Activated CD4-positive, alpha-beta T cell treated with anti-CD3 and anti-CD28 coated beads, Interleukin-2, amount 10 ng/mL, durations not matched to agents 7 days and 5 days (primary cell): ENCODE data around the gene APOE. TPM values are rescaled to one million over a fixed set of nuclear protein-coding genes. Genes with fewer than 3 reads are reported as not detected.
"Not testable (repeated sequence)": the region's sequence is repeated elsewhere in the genome, so short reads cannot be mapped to it uniquely, and the experiment has no call there.

Experiments used
- CTCF ChIA-PET: fragments of 350-600 bp; sonication (Branson Sonifier 250); formaldehyde crosslinking; loops from one replicate; lab custom pipeline; 2021; ENCODE audit warnings: antibody characterized with exemption; lab: Charles Lee
- POLR2A ChIA-PET: fragments of 350-600 bp; sonication (Branson Sonifier 250); formaldehyde crosslinking; loops from one replicate; lab custom pipeline; 2021; ENCODE audit warnings: antibody characterized with exemption; lab: Charles Lee
- DNase-seq: peaks from one replicate; pipeline ENCODE4 v3.0.0-alpha.2; 2020
- H3K27ac Mint-ChIP-seq: one replicate; pipeline ENCODE4 v1.8.0; 2021; ENCODE audit warnings: mild to moderate bottlenecking, moderate library complexity, mixed read lengths
- H3K27me3 Mint-ChIP-seq: one replicate; pipeline ENCODE4 v1.8.0; 2021; ENCODE audit warnings: mixed read lengths
- H3K36me3 Mint-ChIP-seq: one replicate; pipeline ENCODE4 v1.8.0; 2021; ENCODE audit warnings: low read depth, mixed read lengths
- H3K4me1 Mint-ChIP-seq: one replicate; pipeline ENCODE4 v1.8.0; 2021; ENCODE audit warnings: mixed read lengths
- H3K4me3 Mint-ChIP-seq: one replicate; pipeline ENCODE4 v1.8.0; 2021; ENCODE audit warnings: mild to moderate bottlenecking, moderate library complexity, mixed read lengths
- H3K9me3 Mint-ChIP-seq: one replicate; pipeline ENCODE4 v1.8.0; 2021; ENCODE audit warnings: mixed read lengths
- total RNA-seq, 2 experiments: library from RNA; stranded (reverse); gene quantifications; one replicate each; pipeline ENCODE4 v1.2.3, GENCODE V29; 2021

Gene APOE
- total RNA-seq, 2 experiments from 2014 or later: 0.45 to 0.75 TPM

GRCh38 chr19:44875666-44876451 lies 29.7 kb upstream of the APOE start:
- Mint-ChIP-seq H3K9me3 (no peaks in the 10 kb centered on the region), H3K36me3 (no peaks in the 10 kb centered on the region), H3K27ac (no peak overlapping the region), H3K27me3 (no peaks in the 10 kb centered on the region), H3K4me1 (peaks cover 4% of the 10 kb centered on the region), H3K4me3 (no peak overlapping the region)
- no peak for DNase-seq
- CTCF ChIA-PET: no interaction called here
- POLR2A ChIA-PET: no interaction called here

DNA sequence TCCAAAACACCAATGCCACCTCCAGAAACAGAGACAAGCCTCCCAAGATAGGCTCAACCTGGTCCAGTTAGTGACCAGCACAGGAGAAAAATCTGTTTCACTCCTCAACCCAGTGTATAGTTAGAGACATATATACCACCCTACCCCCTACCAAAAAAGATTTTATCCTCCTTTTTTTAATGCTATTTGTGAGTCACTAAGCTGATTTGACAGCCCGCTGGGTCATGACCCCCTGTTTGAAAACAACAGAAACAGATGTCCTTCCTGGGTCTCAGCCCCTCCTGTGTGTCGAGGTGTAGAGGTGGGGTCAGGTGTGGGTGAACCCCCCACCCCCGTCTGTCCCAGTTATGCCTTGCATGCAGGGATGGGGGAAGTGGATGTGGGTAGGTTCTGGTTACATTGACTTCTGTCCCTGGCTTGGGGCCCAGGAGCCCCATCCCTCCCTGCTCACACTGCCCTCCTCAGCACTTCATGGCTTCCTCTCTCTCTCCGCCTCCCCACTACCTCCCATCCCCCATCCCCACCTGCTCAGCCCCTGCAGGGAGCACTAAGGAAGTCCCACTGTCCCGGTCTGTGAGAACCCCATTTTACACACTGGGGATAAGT lies 28.6 kb upstream of the APOE start:
- Mint-ChIP-seq H3K9me3 (no peaks in the 10 kb centered on the region), H3K27me3 (no peaks in the 10 kb centered on the region), H3K4me1 (peaks cover 4% of the 10 kb centered on the region), H3K27ac (no peak overlapping the region), H3K4me3 (no peak overlapping the region), H3K36me3 (no peaks in the 10 kb centered on the region)
- CTCF ChIA-PET: no interaction called here
- no peak for DNase-seq
- POLR2A ChIA-PET: no interaction called here

GRCh38 chr19:44878120-44878865 lies 27.3 kb upstream of the APOE start:
- Mint-ChIP-seq H3K27ac (no peak overlapping the region), H3K4me3 (no peak overlapping the region), H3K4me1 (peaks cover 4% of the 10 kb centered on the region), H3K9me3 (no peaks in the 10 kb centered on the region), H3K27me3 (no peaks in the 10 kb centered on the region), H3K36me3 (no peaks in the 10 kb centered on the region)
- no peak for DNase-seq
- POLR2A ChIA-PET: interaction anchor here (0.6 kb wide), 1 partner anchor 27 kb away, joined by 3 read pairs; no protein-coding TSS in a partner anchor
- CTCF ChIA-PET: no interaction called here

DNA sequence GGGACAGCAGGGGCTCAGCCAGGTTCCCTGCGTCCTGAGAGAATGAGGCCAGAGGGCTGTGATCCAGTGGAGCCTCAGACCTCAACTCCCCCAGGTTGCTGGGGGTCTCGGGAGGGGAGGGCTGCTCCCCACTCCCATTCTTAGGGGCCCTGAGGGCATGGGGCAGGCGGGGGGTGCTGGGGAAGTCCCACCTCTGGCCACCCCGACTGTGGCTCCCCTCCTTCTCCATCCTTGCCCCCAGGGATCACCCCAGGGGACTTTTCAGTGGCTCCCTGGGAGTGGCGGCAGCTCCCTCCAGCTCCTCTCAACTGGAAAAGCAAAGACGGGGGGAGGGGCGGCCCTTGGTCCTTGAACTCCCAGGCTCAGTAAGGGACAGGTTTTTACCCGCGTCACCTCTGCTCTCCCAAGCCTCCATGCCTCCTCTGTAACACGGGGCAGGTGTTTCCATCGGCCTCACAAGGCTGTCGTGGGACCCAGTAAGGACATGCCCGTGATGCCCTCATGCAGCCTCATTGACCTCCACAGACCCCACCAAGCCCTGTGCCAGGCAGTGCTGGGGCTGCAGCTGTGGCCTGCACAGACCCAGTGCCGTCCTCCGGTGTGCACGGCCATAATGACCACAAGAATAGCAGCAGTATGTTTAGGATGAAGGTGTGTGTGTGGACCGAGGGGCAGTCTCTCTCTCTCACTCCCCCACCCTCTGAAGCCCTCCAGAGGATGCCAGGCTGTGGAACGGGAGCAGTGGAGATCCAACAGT lies 26.1 kb upstream of the APOE start:
- no peaks in the 10 kb centered on the region for H3K27me3 Mint-ChIP-seq
- no peak overlapping the region for H3K27ac Mint-ChIP-seq
- POLR2A ChIA-PET: no interaction called here
- no peak for DNase-seq
- no peaks in the 10 kb centered on the region for H3K36me3 Mint-ChIP-seq
- CTCF ChIA-PET: no interaction called here
- peaks cover 4% of the 10 kb centered on the region for H3K4me1 Mint-ChIP-seq
- H3K4me3 Mint-ChIP-seq: no peak overlapping the region
- no peaks in the 10 kb centered on the region for H3K9me3 Mint-ChIP-seq

GRCh38 chr19:44882063-44882462 lies 23.5 kb upstream of the APOE start:
- Mint-ChIP-seq H3K4me1 (peaks cover 3% of the 10 kb centered on the region), H3K9me3 (no peaks in the 10 kb centered on the region), H3K27me3 (no peaks in the 10 kb centered on the region), H3K27ac (no peak overlapping the region), H3K4me3 (no peak overlapping the region), H3K36me3 (no peaks in the 10 kb centered on the region)
- DNase-seq: no peak
- POLR2A ChIA-PET: no interaction called here
- CTCF ChIA-PET: no interaction called here

DNA sequence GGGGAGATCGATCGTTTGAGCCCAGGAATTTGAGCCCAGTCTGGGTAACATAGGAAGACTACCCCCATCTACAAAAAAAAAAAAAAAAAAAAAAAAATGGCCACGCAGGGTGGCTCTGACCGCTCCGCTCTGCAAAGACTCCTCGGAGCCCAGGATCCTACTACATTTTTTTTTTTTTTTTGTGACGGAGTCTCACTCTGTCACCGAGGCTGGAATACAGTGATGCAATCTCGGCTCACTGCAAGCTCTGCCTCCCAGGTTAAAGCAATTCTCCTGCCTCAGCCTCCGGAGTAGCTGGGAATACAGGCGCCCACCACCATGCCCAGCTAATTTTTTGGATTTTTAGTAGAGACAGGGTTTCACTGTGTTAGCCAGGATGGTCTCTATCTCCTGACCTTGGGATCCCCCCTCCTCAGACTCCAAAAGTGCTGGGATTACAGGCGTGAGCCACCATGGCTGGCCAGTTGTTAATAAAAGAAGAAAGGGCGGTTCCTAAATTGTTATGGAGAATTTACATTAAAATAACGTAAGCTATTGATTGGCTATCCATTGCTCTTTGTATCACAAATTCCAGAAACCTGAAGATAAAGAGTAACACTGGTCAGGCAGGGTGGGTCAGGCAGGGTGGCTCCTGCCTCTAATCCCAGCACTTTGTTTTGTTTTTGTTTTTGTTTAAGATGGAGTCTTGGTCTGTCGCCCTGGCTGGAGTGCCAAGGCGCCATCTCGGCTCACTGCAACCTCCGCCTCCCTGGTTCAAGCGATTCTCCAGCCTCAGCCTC lies 22.8 kb upstream of the APOE start:
- H3K9me3 Mint-ChIP-seq, H3K4me3 Mint-ChIP-seq, CTCF ChIA-PET, H3K4me1 Mint-ChIP-seq, POLR2A ChIA-PET, H3K36me3 Mint-ChIP-seq, DNase-seq, H3K27me3 Mint-ChIP-seq, H3K27ac Mint-ChIP-seq: not testable (repeated sequence)

GRCh38 chr19:44883922-44884321 lies 21.7 kb upstream of the APOE start:
- H3K27me3 Mint-ChIP-seq: no peaks in the 10 kb centered on the region
- no peaks in the 10 kb centered on the region for H3K36me3 Mint-ChIP-seq
- CTCF ChIA-PET: interaction anchor here (0.5 to 1.3 kb wide), 3 partner anchors 11 to 137 kb away, joined by 3 to 4 read pairs (median 3); no protein-coding TSS in a partner anchor
- no peak overlapping the region for H3K4me3 Mint-ChIP-seq
- no peak overlapping the region for H3K27ac Mint-ChIP-seq
- no peak for DNase-seq
- POLR2A ChIA-PET: no interaction called here
- H3K4me1 Mint-ChIP-seq: peaks cover under 1% of the 10 kb centered on the region
- no peaks in the 10 kb centered on the region for H3K9me3 Mint-ChIP-seq

DNA sequence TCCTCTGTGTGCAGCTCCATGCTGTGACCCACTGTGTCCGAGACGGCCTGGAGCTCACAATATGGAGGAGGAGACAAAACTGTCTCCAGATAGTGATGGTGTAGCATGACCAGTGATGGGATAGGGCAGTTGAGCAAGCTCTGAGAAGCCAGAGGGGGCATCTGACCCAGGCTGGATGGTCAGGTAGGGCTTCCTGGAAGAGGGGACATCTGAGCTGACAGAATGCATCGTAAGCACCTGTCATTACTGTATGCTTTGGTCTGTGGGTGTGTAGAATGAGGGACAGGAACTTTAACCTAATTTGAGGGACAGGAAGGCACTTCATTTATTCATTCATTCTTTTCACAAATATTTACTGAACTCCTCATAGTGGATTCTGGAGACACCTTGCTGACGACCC lies 21.0 kb upstream of the APOE start:
- Mint-ChIP-seq H3K4me3 (no peak overlapping the region), H3K36me3 (no peaks in the 10 kb centered on the region), H3K27me3 (no peaks in the 10 kb centered on the region), H3K27ac (no peak overlapping the region), H3K9me3 (no peaks in the 10 kb centered on the region), H3K4me1 (peaks cover 4% of the 10 kb centered on the region)
- CTCF ChIA-PET: interaction anchor here (0.5 to 1.3 kb wide), 3 partner anchors 10 to 136 kb away, joined by 3 to 4 read pairs (median 3); no protein-coding TSS in a partner anchor
- POLR2A ChIA-PET: no interaction called here
- DNase-seq: no peak

DNA sequence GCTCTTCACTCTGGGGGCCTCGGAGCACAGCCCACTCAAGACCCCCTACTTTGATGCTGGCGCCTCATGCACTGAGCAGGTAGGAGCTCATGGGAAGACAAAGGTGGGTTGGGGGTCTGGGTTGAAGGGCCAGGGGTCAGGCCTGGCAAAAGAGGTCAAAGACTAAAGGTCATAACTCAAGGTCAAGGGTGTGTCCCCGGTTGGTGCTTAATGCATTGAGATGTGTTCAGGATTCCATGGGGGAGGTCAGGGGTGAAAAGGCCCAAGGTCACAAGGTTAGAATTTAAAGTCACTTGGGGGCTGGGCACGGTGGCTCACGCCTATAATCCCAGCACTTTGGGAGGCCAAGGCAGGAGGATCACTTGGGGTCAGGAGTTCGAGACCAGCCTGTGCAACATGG lies 19.5 kb upstream of the APOE start:
- H3K36me3 Mint-ChIP-seq: peaks cover 2% of the 10 kb centered on the region
- no peaks in the 10 kb centered on the region for H3K9me3 Mint-ChIP-seq
- peaks cover 11% of the 10 kb centered on the region for H3K4me1 Mint-ChIP-seq
- CTCF ChIA-PET: interaction anchor here (1.0 to 1.3 kb wide), 2 partner anchors 12 to 40 kb away, joined by 3 read pairs; partner anchors contain the start of gene NECTIN2
- no peak overlapping the region for H3K4me3 Mint-ChIP-seq
- DNase-seq: no peak
- H3K27ac Mint-ChIP-seq: no peak overlapping the region
- no peaks in the 10 kb centered on the region for H3K27me3 Mint-ChIP-seq
- POLR2A ChIA-PET: no interaction called here

GRCh38 chr19:44887648-44888047 lies 17.9 kb upstream of the APOE start:
- Mint-ChIP-seq H3K27me3 (no peaks in the 10 kb centered on the region), H3K4me1 (peaks cover 22% of the 10 kb centered on the region), H3K4me3 (no peak overlapping the region), H3K9me3 (no peaks in the 10 kb centered on the region), H3K27ac (peak overlapping the region; percentile 62), H3K36me3 (peaks cover 8% of the 10 kb centered on the region)
- POLR2A ChIA-PET: interaction anchor here (0.6 kb wide), 1 partner anchor 172 kb away, joined by 3 read pairs; no protein-coding TSS in a partner anchor
- CTCF ChIA-PET: interaction anchor here (0.6 to 0.8 kb wide), 2 partner anchors 115 to 192 kb away, joined by 3 to 4 read pairs; partner anchors contain the start of gene GEMIN7
- no peak for DNase-seq

- H3K4me1 Mint-ChIP-seq: peaks cover 28% of the 10 kb centered on the region
- POLR2A ChIA-PET, H3K9me3 Mint-ChIP-seq, H3K27me3 Mint-ChIP-seq, H3K4me3 Mint-ChIP-seq, H3K27ac Mint-ChIP-seq, DNase-seq: not testable (repeated sequence)
- CTCF ChIA-PET: interaction anchor here (0.8 kb wide), 1 partner anchor 191 kb away, joined by 3 read pairs; the partner anchor contains the start of gene GEMIN7
- peaks cover 14% of the 10 kb centered on the region for H3K36me3 Mint-ChIP-seq
These were observed 17.3 kb upstream of the APOE start for GRCh38 chr19:44888335-44888734.
